Measurements from ENCODE around the gene OCRL.

OCRL gene

GRCh38 chrX:129638917-129639316, 98.9 kb downstream of the OCRL start:
- no peak for DNase-seq

- DNase-seq: no peak
These were observed 100.7 kb downstream of the OCRL start for GRCh38 chrX:129640737-129641136.

GRCh38 chrX:129641469-129641868, 101.4 kb downstream of the OCRL start:
- no peak for DNase-seq

GRCh38 chrX:129641941-129642340, 101.9 kb downstream of the OCRL start:
- no peak for DNase-seq
